HG03520 (cell line): ENCODE measurements around the gene GRID1.
"Not testable (repeated sequence)": the region's sequence is repeated elsewhere in the genome, so short reads cannot be mapped to it uniquely, and the experiment has no call there.

ENCODE experiments used
- ATAC-seq: cut with Tn5 transposase; IDR thresholded peaks from one replicate; pipeline ENCODE4 v1.9.1; 2021; ENCODE audit warnings: mild to moderate bottlenecking, moderate library complexity; ENCODE audit not compliant: unreplicated experiment

GRID1 gene

DNA sequence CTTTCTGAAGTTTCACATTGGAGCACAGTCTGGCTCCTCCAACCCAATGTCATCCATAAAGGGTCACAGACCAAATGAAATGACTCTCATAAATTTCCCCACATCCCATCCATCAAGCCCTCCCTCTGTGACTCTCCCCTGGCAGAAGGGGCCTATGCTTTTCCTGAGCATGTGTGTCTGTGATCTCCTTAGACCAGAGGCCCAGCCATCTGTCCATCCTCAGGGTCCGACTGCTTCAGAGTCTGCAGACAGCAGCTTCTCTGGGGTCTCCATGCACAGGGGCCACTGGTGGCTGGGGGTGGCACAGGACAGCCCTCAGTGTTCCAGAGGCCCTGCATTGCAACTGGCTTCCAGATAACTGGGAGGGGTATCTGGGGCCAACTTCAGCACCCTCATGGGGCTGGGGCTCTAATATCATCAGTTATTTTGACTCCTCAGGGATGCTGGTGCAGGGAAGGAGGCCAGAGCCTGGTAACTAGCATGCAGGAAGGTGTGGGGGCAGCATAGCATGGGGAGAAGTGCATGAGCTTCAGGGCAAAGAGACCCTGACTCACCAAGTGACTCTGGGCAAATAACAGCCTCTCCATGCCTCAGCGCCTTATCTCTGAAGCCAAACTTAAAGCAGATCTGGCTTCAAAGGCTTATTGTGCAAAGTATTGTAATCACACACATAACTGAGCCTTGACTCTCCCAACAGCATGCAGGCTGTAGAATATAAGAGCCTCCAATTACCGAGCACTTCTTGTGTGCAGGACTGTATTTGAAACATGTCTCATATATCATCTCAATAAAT lies 266.9 kb downstream of the GRID1 start:
- ATAC-seq: no peak

DNA sequence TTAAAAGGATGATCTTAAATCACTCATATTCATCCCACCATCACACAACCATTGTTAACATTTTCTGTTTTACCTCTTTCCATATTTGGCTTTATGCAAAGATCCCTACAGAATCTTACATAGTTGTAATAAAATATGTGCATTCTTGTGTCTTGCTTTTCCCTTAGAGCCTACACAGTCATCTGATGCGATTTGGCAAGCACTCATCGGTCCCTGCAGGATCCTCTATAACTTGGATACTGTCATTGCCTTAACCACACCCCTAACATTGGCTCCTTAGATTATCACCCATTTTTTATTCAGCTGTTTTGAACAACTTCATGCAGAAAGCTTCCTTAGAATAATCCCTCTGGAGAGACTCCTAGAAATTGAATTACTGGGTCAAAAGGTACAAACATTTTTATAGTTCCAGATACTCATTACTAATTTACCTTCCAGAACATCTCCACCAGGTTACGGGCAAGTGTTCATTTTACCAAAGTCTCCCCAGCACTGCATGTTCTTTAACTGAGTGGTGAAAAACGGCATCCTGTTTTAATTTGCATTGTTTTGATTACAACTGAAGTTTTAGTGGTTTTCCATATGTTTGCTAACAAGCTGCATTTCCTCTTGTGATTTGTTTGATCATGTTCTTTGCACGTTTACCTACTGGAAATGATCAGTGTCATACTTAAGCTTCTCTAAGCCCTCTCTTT lies 268.3 kb downstream of the GRID1 start:
- no peak for ATAC-seq

DNA sequence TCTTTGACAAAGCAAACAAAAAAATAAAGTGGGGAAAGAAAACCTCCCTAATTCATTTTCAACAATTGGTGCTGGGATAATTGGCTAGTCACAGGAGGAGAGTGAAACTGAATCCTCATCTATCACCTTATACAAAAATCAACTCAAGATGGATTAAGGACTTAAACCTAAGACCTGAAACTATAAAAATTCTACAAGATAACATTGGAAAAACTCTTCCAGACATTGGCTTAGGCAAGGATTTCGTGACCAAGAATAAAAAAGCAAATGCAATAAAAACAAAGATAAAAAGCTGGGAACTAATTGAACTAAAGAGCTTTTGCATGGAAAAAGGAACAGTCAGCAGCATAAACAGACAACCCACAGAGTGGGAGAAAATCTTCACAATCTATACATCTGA lies 271.5 kb downstream of the GRID1 start:
- not testable (repeated sequence) for ATAC-seq

DNA sequence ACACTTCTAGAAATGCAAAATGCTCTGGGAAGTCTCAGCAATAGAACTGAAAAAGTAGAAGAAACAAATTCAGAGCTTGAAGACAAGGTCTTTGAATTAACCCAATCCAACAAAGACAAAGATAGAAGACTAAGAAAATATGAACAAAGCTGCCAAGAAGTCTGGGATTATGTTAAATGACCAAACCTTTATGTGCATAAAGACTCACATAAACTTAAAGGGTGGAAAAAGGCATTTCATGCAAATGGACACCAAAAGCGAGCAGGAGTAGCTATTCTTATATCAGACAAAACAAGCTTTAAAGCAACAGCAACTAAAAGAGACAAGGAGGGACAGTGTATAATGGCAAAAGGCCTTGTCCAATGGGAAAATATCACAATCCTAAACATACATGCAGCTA lies 274.3 kb downstream of the GRID1 start:
- ATAC-seq: not testable (repeated sequence)

DNA sequence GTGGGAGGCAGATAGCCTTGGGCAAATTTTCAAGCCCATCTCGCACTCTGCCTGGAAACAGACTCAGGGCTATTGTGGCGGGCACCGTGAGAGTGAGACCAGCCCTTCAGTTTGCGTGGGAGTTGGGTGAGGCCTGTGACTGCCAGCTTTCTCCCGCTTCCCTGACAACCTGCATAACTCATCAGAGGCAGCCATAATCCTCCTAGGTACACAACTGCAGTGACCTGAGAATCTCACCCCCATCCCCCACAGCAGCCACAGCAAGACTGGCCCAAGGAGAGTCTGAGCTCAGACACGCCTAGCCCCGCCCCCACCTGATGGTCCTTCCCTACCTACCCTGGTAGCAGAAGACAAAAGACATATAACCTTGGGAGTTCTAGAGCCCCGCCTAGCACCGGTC lies 275.4 kb downstream of the GRID1 start:
- ATAC-seq: no peak

DNA sequence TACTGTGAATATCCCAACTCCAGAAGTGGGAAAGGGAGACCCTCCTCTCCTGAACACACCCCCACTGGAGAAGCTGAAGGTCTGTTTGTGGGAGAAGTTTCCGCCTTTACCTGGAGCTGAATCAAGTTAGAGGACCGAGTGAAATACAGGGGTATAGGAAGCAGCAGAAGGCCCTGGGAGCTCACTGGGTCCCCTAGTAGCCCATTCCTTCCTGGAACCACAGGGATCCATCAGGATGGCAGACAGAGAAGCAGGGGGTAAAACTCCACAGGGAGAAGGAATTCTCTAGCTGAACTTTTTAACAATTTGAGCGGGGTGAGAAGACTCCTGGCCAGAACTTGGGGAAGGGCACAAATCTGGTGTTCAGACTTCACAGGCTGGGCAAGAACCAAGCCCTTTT lies 275.8 kb downstream of the GRID1 start:
- no peak for ATAC-seq

DNA sequence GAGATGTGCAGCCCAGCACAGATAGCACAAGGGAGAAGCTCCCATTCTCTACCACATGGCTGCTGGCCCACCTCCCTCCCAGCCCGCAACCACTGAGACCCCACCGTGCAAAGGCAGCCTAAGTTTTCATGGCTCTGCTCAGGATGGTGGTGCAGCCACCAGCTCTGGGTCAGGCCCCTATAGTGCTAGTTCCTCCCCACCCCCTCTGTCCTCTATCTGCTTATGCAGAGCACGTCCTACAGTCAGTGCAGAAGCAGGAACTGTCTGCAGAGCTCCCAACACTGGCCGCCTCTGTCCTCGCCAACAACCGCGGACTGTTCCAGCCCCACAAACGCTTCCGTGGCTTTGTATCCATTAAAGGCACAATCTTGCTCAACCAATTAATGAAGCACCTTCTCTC lies 278.9 kb downstream of the GRID1 start:
- no peak for ATAC-seq

DNA sequence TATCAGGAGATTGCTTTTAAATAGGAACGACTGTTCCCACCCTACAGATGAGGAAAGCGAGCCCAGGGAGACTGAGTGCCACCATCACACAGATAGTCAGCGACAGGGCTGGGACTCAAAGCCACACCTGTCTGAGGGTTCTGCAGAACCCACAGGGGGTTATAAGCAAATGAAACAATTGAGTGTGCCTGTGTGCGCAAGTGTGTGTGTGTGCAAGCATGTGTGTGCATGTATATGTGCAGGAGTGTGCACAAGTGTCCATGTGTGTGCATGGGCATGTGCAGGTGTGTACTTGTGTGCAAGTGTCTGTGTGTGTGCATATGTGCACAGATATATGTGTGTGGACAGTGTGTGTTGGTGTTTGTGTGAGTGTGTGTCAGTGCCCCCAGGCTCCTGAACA lies 280.2 kb downstream of the GRID1 start:
- no peak for ATAC-seq

DNA sequence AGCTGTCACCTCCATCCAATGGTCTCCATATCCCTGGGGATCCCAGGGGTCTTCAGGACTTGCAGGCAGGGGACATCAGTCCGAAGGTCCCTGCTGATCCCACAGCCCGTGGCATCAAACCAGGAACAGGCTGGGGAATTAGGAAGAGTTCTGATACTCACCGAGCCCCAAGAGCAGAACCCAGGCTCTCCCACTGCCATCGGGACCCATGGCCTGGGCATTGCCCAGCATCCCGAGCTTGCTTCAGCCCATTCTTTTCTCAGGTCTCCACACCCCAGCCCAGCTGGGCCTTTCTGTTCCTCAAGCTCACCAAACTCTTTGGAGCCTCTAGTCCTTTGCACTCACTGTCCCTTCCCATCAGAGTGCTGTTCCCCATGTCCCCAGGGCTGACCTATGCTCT lies 280.9 kb downstream of the GRID1 start:
- no peak for ATAC-seq

DNA sequence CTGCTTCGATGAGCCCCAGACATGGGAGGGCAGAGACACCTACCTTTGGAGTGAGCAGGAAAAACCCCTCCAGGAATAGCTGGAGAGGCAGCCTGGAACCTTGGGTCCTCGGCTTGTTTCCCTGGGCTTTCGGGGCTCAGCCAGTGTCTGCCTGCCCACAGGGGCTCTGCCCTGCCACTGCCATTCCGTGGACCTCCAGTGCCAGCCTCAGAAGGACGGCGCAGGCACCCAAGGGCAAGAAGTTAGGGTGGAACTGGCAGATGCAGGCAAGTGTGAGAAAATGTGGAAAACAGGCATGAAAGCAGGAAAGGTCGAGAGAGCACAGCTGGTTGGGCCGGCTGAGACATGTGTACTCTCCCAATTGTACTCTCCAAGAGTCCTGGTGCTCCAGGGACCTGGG lies 281.5 kb downstream of the GRID1 start:
- no peak for ATAC-seq

DNA sequence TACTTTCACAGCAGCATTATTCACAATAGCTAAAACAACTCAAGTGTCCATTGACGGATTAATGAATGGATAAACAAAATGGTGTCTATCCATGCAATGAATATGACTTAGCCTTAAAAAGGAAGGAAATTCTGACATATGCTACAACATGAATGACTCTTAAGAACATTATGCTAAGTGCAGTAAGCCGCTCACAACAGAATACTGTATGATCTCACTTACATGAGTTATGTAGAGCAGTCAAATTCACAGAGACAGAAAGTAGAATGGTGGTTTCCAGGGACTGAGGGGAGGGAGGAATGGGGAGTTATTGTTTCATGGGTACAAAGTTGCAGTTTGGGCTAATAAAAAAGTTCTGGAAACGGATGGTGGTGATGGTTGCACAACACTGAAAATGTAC lies 282.0 kb downstream of the GRID1 start:
- ATAC-seq: no peak

DNA sequence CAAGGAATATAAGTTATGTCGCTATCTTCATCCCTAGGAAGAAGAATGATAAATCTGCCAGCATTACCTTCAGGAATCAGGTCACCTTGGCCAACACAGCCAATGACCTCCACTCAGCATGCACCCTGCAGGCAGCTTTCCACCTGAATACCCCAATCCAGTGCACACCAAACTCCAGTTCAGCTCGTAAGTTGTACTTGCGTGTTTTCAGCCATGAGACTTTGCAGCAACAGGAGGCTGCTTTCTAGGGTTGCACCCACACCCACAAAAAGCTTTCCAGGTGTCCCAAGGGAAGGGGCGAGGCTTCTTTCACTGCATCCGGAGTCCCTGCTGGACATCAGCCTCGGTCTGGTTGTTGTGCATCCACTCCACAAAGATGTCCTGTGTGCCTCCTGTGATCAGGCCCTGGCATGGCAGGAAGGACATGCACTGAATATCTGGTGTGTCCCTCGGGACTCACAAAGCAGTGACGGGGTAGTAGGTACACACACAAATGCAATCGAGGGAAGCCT lies 282.9 kb downstream of the GRID1 start:
- ATAC-seq: no peak

DNA sequence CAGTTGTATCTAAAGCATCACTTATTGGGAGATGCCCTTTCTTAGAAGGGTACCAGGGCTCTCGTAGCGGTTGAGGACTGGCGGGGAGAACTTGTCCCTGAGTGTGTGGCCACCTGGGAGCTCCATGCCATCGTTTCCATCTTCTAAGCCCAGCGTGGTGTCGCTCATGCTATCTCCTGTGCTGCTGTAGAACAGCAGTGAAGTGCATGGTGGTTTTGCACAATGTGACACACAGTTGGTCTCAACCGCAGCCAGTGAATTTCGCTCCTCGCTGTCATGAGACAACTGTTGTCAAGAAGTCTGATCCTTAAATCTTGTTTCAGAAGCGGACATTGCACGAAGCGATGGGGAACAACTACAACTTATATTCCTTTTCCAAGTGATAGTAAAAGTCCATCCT lies 283.4 kb downstream of the GRID1 start:
- ATAC-seq: no peak

DNA sequence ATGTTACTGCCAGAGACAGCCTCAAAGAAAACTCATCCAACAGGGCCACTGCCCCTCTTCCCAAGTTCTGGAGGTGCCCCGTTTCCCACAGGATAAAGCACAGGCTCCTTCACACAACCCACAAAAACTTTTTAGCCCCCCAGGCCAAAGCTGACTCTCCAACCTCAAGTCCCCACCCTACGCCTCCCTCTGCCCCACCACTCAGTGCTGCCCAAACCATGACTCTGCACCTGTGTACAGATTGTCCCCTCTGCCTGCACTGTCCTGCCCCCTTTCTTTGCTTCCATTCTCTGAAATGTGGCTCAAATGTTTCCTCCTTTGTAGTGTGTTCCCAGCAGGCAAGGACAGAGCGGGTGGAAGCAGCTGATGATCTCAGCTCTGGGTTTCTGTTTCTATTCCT lies 284.0 kb downstream of the GRID1 start:
- no peak for ATAC-seq

DNA sequence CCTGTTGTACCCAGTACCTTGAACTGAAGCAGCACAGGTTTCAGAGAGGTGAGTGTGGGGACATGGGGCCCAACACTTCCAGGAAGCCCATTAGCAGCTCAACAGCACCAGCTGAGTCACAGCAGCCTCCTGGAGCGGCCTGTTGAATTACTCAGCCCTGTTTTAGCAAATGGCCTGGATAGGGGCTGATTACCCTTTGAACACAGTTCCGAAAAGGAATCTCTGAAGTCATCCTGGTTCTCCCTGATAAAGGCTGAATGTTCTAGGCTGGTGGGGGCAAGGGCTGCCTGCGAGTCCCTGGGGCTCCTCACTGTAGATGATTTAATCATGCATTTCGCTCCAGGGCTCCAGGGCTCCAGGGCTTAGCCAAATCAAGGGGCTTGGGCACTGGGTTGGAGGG lies 287.5 kb downstream of the GRID1 start:
- ATAC-seq: no peak

DNA sequence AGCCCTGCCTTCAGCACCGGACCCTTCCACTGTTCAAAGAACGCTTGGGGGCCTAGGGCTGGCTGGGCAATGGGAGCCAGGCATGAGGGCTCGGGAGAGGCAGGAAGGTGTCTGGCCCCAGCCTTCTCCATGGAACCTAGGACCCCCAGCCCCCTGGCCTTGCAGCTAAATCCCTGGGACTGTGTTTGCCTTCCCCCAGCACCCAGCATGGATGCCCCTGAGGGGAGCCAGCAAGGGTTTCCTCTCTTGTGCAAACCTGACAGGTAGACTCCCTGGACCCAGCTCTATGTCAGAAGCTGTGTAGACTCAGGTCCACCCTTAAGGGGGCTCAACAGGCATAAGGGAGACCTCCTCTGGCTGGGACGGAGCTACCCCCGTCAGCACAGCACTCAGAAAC lies 288.0 kb downstream of the GRID1 start:
- ATAC-seq: no peak

DNA sequence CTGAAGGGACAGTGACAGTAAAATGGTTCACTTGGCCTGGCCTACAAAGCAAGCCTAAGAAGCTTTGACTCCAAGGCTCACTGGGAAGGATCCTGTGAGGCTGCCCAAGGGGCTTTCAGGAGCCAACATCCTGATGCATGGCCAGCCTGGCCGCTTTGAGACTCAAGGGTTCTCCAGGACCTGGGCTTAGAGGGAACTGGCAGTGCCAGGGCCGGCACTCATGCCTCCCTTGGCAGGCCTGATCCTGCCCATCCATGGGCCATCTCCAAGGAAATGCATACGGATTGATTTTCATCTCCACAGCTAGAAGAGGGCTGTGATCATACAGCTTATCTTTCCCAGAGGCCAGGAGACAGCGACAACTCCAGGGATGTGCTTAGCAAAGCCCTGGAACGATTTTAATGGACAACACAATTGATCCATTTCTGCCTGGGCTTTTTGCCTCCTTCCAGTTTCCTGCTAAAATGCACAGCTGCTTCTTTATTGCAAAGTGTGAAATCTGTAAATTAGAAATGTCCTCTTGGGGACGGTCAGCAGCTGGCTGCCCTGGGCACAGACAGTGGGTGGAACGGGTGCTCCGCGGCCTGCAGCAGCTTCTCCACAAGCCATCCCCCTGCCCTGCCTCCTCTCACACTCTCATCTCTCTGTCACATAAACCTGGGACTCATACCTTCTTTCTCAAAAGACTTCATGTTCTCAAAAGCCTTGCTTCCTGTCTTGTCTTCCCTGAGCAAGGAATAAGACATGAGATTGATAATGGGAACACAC lies 288.5 kb downstream of the GRID1 start:
- no peak for ATAC-seq

DNA sequence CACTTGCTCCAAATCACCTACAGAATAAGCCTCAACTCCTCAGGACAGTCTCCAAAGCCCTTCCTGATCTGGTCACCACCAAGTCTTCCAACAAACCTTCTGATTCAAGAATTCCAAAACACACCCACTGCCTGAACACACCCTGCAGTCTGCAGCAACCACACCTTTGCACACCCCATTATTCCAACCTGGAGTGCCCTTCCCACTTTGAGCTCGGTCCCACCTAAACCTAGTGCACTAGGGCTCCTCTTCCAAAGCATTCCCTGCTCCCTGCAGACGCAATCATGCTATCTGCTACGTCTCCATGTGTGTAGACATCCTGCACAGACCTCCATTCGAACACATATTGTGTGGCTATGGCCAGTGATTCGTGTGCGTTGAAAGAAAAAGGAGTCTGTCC lies 289.3 kb downstream of the GRID1 start:
- no peak for ATAC-seq

DNA sequence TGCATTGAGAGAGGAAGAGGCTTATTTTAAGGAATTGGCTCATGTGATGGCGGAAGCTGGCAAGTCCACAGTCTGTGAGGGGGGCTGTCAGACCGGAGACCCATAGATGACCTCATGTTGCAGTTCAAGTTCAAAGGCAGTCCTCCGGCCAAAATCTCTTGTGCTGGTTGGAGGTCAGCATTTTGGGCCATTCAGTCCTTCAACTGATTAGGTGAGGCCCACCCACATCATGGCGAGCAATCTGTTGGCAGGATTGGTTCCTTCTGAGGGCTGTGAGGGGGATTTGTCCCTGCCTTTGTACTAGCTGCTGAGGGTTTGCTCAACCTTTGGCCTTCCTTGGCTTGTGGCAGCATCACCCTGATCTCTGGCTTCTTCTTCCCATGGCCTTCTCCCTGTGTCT lies 290.1 kb downstream of the GRID1 start:
- not testable (repeated sequence) for ATAC-seq

DNA sequence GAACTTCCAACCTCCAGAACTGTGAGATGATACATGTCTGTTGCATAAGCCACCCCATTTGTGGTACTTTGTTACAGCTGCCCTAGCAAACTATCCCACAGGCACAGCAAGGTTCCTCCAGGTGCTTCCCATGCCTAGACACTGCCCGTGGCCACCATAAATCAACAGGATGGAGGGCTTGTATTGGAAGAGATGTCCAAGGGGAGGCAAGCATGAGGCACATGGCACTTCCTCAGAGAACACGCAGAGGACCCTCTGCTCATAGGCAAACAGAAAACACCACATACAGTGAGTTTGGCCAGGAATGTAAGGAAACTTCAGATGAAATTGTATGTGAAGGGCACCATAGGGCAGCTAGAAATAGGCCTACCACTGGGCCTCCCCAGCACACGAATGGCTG lies 291.1 kb downstream of the GRID1 start:
- no peak for ATAC-seq

DNA sequence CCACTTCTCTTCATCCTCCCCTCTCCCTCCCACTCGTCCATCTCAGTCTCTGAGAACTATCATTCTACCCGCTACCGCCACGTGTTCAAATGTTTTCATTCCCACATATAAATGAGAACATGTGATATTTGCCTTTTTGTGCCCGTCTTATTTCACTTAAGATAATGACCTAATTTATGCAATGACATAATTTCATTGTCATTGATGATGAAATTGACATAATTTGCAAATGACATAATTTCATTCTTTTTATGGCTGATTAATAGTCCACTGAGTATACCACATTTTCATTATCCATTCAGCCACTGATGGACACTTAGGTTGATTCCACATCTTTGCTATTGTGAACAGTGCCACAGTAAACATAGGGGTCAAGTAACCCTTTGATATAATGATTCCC lies 292.3 kb downstream of the GRID1 start:
- ATAC-seq: no peak
